Right lobe of liver (tissue), 6 donors: ENCODE results near the gene SHISA4. TPM values are rescaled to one million over a fixed set of nuclear protein-coding genes. Genes with fewer than 3 reads are reported as not detected.
"Not testable (repeated sequence)": the region's sequence is repeated elsewhere in the genome, so short reads cannot be mapped to it uniquely, and the experiment has no call there.

Source experiments
- ATAC-seq, 4 donors: fragments of 200-7000 bp; cut with Tn5 transposase; one replicate each; pipeline ENCODE4 v1.9.1; 2020; ENCODE audit warnings: mild to moderate bottlenecking in 4 of 4, moderate library complexity in 4 of 4
- DNase-seq, 3 donors: peaks; one replicate each; pipeline ENCODE4 v3.0.0-alpha.2; 2020
- H3K27ac ChIP-seq, 3 donors: fragments of 200-600 bp; one replicate each; pipeline ENCODE4 v1.8.0; 2022
- H3K27me3 ChIP-seq, 2 donors: fragments of 200-600 bp; one replicate each; pipeline ENCODE4 v1.8.0; 2022
- H3K36me3 ChIP-seq, 4 donors: fragments of 200-600 bp; sonication (generic) in 1 of 4; one replicate each; pipeline versions ENCODE4 v1.5.1 to v1.8.0; 2017 to 2022; ENCODE audit warnings: control low read depth in 1 of 4
- H3K4me1 ChIP-seq, 4 donors: fragments of 200-600 bp; sonication (generic) in 1 of 4; one replicate each; pipeline versions ENCODE4 v1.5.1 to v1.8.0; 2017 to 2022; ENCODE audit warnings: control low read depth in 1 of 4
- H3K4me3 ChIP-seq, 3 donors: fragments of 200-600 bp; one replicate each; pipeline ENCODE4 v1.8.0; 2022
- H3K9me3 ChIP-seq, 4 donors: fragments of 200-600 bp; sonication (generic) in 1 of 4; one replicate each; pipeline versions ENCODE4 v1.5.1 to v1.8.0; 2017 to 2022; ENCODE audit warnings: control low read depth in 1 of 4
- POLR2A ChIP-seq: fragments of 450-650 bp; IDR thresholded peaks from one replicate; pipeline ENCODE4 v1.6.1; 2017; ENCODE audit warnings: antibody characterized with exemption, mild to moderate bottlenecking
- WGBS: methylation state at CpG from one replicate; pipeline ENCODE4 v1.1.6; 2018; ENCODE audit warnings: low coverage, low lambda C conversion rate; ENCODE audit not compliant: insufficient coverage; ENCODE audit errors: missing lambda C conversion rate; 5-methylcytosine and 5-hydroxymethylcytosine counted together
- intact Hi-C, 2 donors: fragments of 100-400 bp; cut with DNase I; formaldehyde crosslinking; loops; one replicate each; pipeline versions ENCODE4 v1.11.2 to v1.14.1; 2022
- total RNA-seq, 6 experiments: library from RNA; depleted of rRNA in 2 of 6; stranded (reverse); fragments of >200 nt in 2 of 6; fragmentation: NEBNext Ultra II Directional in 3 of 6; extraction: Animal tissue kit (Norgen Biotek cat#: 25700) in 3 of 6; gene quantifications; one replicate each; pipeline versions ENCODE4 v1.1.0 to v1.2.4, GENCODE V29; 2016 to 2023
- TF ChIP-seq, protein P1 (sequence below), 4 donors: fragments of 200-600 bp in 3 of 4; fragments of 450-650 bp in 1 of 4; IDR thresholded peaks; one replicate each; pipeline versions ENCODE4 v1.5.1 to v1.8.0; 2016 to 2022; ENCODE audit warnings: antibody characterized with exemption in 4 of 4, mild to moderate bottlenecking in 2 of 4
- donor health status: DM: no; HTN: yes; CAD: no.
- donor health status: DM: no; HTN: no; CAD: no.
- donor health status: DM: no; HTN: no; CAD: no.
- donor health status: DM: no; HTN: yes; CAD: no.
- donor health status: DM: no; HTN: yes; CAD: no.

The SHISA4 gene
- total RNA-seq, 6 experiments from 2014 or later: 2.5 to 8.1 (median 4.8) TPM

GRCh38 chr1:201938440-201939035, 49.8 kb downstream of the SHISA4 start:
- Histone ChIP-seq H3K27me3 (no peaks in the 10 kb centered on the region), H3K4me3 (no peak overlapping the region), H3K4me1 (no peaks in the 10 kb centered on the region), H3K36me3 (no peaks in the 10 kb centered on the region), H3K9me3 (no peaks in the 10 kb centered on the region), H3K27ac (no peak overlapping the region)
- WGBS: 63% methylated on average over 3 of the region's 4 CpGs
- ATAC-seq (no peak), DNase-seq (no peak)
- intact Hi-C loops: no loop called here
- TF ChIP-seq, protein P1, sequence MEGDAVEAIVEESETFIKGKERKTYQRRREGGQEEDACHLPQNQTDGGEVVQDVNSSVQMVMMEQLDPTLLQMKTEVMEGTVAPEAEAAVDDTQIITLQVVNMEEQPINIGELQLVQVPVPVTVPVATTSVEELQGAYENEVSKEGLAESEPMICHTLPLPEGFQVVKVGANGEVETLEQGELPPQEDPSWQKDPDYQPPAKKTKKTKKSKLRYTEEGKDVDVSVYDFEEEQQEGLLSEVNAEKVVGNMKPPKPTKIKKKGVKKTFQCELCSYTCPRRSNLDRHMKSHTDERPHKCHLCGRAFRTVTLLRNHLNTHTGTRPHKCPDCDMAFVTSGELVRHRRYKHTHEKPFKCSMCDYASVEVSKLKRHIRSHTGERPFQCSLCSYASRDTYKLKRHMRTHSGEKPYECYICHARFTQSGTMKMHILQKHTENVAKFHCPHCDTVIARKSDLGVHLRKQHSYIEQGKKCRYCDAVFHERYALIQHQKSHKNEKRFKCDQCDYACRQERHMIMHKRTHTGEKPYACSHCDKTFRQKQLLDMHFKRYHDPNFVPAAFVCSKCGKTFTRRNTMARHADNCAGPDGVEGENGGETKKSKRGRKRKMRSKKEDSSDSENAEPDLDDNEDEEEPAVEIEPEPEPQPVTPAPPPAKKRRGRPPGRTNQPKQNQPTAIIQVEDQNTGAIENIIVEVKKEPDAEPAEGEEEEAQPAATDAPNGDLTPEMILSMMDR (IDR thresholded peaks at IDR 0.05): no peak
- no peak for TF ChIP-seq POLR2A

DNA sequence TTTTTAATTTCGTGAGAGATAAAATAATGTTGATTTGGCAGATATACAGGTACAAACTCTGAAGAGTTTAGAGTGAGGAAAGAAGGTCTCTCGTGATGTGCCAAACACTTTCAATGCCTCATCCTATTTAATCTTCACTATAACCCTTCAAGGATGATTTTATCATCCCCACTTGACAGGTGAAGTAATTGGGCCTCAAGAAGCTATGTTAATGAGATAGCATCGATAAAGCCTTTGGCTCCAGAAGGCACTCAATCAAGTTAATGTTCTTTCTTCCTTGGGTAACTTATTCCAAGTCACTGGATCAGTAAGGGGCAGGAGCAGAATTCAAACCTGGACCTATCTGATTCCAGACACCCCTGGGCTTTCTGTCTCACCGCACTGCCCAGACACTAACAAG, 50.5 kb downstream of the SHISA4 start:
- no peaks in the 10 kb centered on the region for H3K4me1 ChIP-seq
- intact Hi-C loops: no loop called here
- no peaks in the 10 kb centered on the region for H3K27me3 ChIP-seq
- WGBS: 59% methylated on average over 4 of the region's 4 CpGs
- H3K36me3 ChIP-seq: no peaks in the 10 kb centered on the region
- no peak for DNase-seq
- TF ChIP-seq, protein P1 (IDR thresholded peaks at IDR 0.05): no peak
- TF ChIP-seq POLR2A: no peak
- ATAC-seq: no peak
- H3K27ac ChIP-seq: no peak overlapping the region
- H3K4me3 ChIP-seq: no peak overlapping the region
- H3K9me3 ChIP-seq: no peaks in the 10 kb centered on the region

DNA sequence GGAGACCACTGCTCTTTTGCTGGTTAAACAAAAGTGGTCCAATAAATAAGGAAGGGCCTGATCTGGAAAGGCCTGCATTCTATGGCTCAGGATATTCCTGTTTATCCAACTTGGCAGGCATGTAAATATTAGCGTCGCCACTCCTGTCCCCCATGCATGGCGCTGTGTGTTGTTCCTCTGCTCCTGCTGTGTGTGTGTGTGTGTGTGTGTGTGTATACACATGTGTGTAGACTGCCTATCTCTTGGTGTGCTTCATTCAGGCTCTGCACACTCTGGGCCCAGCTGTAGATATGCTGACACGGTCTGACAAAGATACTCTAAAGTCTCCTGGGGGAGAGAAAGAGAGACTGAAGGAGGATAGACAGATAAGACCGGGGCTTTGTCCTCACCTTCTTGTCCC, 50.9 kb downstream of the SHISA4 start:
- TF ChIP-seq, protein P1 (IDR thresholded peaks at IDR 0.05): no peak
- TF ChIP-seq POLR2A: no peak
- ATAC-seq (no peak), DNase-seq (no peak)
- Histone ChIP-seq H3K4me1 (no peaks in the 10 kb centered on the region), H3K36me3 (no peaks in the 10 kb centered on the region), H3K4me3 (no peak overlapping the region), H3K27me3 (no peaks in the 10 kb centered on the region), H3K9me3 (no peaks in the 10 kb centered on the region), H3K27ac (no peak overlapping the region)
- intact Hi-C loops: no loop called here
- no CpG with 5 or more reads among the region's 5 CpGs for WGBS

- H3K4me3 ChIP-seq, H3K36me3 ChIP-seq, H3K4me1 ChIP-seq, H3K9me3 ChIP-seq, intact Hi-C loops, ATAC-seq, H3K27ac ChIP-seq, DNase-seq, H3K27me3 ChIP-seq: not testable (repeated sequence)
- WGBS: 92% methylated on average over 7 of the region's 10 CpGs
These were observed 51.6 kb downstream of the SHISA4 start for GRCh38 chr1:201940316-201940715.

GRCh38 chr1:201941420-201942128, 52.9 kb downstream of the SHISA4 start:
- 73% methylated on average over 2 of the region's 18 CpGs for WGBS
- no peak for TF ChIP-seq POLR2A
- TF ChIP-seq, protein P1 (IDR thresholded peaks at IDR 0.05): no peak
- no peak overlapping the region for H3K27ac ChIP-seq
- H3K4me3 ChIP-seq: no peak overlapping the region
- no peaks in the 10 kb centered on the region for H3K9me3 ChIP-seq
- intact Hi-C loops: no loop called here
- H3K27me3 ChIP-seq: no peaks in the 10 kb centered on the region
- H3K4me1 ChIP-seq: no peaks in the 10 kb centered on the region
- ATAC-seq (no peak), DNase-seq (no peak)
- H3K36me3 ChIP-seq: no peaks in the 10 kb centered on the region
